GM18873 (cell line): ENCODE data around the gene FGF18.

ENCODE experiments used
- ATAC-seq: cut with Tn5 transposase; IDR thresholded peaks from one replicate; pipeline ENCODE4 v1.9.1; 2021; ENCODE audit warnings: mild to moderate bottlenecking, moderate library complexity, moderate number of reproducible peaks; ENCODE audit not compliant: unreplicated experiment, low FRiP score

Gene FGF18

DNA sequence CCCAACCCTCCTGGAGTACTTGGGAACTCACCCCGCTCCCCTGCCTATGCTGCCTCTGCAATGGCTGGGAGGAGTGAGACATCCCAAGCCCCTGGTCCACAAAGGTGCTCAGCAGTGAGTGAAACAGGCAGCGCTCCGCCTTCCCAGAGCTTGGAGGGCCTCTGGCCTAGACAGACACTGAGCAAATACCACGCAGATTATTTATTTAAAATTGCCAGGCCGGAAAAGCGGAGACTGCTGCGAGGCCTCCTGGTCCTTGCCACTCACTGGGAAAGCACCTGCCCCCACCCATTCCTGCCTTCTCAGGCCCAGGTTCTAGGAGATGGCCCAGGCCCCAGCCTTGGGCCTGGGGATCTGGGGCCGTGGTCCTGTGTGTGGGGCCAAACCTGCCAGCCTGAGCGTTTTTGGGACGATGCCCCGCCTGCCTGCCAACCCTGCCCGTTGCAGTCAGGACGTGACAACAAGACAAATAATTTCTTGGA, 17.4 kb downstream of the FGF18 start:
- ATAC-seq = no peak

GRCh38 chr5:171437286-171437821, 17.9 kb downstream of the FGF18 start:
- no peak for ATAC-seq

DNA sequence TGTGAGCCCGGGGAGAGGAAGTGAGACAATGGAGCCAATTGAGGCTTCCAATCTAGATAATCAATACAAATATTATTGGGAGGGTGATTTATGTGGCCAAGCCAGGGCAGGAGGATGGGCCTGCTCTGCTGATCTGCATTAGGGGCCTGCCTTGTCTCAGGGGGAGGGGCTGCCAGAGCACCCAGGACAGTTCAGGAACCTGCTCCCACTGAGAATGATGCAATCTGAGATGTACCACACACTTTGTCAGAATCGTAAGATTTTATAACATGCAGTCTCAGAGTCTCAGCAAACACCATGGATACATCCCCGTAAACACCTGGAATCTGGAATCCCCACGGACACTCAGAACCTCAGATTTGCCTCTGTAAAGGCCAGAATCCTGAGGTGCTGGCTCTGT, 19.3 kb downstream of the FGF18 start:
- ATAC-seq = no peak

GRCh38 chr5:171441246-171441791, 21.9 kb downstream of the FGF18 start:
- no peak for ATAC-seq

DNA sequence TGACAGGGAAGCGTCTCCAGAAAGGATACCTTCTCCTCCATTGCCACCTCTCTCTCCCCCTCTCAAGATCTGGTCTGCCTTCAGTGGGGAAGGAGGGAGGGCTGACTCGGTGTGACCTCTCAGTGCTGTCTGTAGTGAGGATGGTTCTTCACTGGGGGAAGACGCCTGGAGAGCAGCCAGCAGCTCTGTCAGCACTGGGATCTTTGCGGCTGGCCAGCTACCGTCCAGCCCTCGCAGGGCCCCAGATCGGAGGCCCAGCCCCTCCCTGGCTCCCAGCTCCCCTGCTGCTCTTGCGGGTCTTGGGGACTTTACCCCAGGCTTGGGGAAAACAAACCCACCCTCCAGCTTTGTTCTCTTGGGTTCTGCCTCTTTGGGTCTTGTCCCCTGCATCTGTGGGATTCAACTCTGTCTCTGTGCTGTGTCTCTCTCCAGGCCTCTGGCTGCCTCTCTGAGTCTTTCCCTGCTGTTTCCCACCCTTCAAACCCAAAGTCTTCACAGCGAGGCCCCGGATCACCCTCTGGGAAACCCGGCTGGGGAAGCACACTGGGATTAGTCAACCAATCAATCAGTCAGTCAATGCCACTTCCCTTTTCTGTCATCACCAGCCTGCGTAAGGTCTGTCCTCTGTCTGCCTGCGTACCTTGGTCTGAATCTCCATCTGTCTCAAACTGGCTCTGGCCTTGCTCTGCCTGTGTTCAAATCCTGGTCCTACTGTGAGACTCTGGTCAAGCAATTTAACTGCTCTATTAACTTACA, 23.0 kb downstream of the FGF18 start:
- ATAC-seq = no peak

DNA sequence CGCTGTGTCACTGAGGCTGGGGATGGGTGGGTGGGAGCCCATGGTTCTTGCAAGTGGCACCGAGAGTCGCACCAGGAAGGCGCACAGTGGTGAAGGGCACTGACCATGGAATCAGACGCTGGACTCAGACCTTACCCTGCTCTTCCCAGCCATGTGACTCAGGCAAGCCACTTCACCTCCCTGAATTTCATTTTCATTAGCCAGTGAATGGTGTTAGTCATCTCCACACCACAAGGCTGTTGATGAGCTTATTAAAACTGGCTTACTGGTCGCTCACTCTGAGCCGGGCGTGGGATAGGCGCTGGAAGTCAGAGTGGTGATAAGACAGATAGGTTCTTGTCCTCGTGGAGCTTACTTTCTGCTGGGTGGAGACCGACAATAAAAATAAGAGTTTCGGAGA, 25.1 kb downstream of the FGF18 start:
- ATAC-seq = no peak

DNA sequence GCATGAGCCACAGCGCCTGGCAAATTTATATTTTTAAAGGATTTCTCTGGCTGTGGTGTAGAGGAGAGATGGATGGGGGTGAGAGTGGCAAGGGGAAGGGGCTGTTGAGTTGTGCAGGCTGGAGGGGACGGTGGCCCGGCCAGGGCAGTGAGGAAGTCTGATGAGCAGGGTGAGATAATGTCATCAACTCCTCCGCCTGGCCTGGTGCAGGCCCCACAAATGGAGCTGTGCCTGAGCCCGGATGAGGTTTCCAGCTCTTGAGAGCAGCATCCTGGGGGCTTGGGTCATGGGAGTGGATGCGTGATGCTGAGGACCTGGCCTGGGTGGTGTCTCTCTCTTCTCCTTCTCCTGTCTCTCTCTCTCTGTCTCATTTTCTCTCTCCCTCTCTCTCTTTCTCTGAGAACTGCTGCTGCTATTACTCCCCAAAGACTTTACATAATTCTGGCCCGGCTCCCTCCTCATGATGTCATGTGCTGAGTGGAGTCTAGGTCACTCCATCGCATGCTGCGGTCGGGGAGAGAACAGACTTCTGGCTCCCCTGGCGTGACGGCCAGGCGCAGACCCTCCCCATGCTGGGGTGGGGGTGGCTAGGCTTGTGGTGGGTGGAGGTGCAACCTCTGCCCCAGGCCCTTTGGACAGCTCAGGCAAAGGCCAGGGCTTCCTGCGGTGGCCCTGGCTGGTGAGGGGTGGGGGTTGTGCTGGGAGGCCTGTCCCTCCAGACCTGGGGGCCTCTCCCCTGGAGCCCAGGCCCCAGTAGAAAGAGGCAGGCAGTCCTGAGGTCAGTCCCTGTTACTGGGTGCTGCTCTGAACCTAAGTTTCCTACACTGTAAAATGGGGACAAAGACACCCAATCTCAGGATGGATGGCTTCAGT, 26.4 kb downstream of the FGF18 start:
- ATAC-seq = no peak

DNA sequence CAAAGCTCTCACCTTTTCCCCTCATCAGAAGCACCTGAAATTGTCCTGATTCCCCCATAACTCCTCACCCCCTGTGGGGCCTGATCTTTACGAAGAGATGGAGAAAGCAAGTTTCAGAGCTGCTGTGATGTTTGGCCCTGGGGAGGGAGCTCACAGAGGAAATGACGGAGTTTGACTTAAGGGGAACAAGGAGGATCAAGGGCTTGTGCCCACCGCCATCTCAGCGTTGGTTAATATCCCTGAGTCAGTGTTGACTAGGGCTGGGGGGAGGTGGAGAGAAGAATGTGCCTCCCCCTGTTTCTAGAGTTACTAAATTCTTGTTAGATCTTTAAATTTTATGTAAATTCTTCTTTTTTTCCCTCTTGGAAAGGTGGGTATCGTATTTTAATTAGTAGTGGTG, 27.8 kb downstream of the FGF18 start:
- no peak for ATAC-seq

- ATAC-seq = no peak
These were observed 30.0 kb downstream of the FGF18 start for GRCh38 chr5:171449426-171449825.

GRCh38 chr5:171450423-171451331, 31.2 kb downstream of the FGF18 start:
- ATAC-seq = no peak

DNA sequence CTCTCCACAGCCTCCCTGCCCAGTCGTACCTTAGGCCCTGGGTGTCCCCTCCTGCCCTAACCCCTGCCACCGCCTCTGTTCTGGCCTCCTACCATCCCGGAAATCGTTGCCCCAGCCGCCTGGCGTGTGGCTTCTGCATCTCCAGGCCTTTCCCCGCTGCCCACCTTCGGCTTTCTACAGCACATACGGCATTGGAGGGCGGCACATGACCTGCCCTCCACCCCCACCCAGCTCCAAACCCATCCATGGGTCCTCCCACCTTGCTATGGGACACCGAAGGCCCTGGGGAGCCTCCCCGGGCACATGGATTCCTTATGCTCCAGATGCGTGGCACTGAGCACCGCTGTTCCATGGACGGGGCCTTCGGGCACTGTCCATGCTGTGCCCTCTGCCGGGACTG, 32.0 kb downstream of the FGF18 start:
- ATAC-seq = no peak

DNA sequence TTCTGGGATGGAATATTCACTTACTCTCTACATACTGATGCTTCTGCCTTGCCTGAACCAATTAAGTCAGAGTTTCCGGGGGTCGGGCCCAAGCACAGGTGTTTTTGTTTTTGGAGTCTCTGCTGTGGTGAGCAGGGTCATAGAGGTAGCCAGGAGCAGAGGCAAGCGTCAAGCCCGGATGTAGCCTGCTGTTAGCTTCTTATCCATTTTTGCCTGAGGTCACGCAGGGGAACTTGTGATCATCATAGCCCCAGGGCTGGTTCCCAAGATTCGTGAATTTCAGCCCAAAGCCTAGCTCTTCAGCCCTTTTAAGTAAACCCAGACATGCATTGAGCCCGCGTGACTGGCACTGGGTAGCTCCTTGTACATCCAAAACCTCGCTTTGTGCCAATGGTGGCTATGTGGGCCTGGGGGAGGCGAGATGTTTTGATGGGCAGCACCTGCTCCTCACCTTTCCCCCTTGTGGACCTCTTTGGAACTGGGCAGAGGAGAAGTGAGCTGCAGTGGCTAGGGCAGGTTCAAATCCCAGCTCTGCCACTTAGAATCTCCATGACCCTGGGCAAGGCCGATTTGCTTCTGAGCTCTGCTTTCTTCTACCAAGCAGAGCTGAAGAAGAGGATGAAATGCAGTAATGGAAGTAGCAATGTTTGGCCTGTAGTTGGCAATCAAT, 33.7 kb downstream of the FGF18 start:
- ATAC-seq = no peak

DNA sequence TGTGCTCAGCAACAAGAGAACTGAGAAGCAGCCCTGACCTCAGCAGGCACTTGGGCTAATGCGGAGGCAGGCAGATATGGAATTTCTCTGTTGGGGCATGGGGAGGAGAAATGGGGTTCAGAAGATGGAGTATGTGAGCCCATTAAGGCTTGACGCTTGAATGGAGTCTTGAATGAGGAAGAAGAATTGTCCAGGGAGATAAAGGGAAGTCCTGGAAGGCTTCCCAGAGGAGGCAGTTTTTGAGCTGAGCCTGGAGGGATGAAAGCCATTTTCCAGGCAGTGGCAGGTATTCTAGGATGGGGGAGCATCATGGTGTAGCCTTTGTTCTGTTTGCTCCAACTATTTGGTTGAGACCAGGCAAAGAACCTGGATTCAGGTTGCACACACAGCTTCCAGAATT, 34.5 kb downstream of the FGF18 start:
- ATAC-seq = no peak

DNA sequence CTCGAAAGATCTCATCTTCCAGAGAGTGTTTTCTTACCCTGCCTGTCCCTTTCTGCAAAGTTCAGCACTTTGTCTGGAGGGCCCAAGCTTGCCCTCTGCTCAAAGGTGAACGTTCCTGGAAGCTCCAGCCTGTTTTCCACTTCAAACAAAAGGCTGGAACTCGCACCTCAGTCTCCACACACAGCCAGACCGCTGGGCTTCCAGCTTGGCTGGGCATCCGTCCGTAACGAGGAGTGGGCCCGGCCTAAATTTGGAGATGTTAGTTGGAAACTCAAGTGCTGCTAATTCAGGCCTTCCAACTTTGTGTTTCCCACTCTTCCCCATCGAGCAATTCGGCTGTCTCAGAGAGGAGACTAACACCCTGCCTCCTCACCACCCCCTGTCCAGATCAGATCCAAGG, 35.1 kb downstream of the FGF18 start:
- no peak for ATAC-seq

DNA sequence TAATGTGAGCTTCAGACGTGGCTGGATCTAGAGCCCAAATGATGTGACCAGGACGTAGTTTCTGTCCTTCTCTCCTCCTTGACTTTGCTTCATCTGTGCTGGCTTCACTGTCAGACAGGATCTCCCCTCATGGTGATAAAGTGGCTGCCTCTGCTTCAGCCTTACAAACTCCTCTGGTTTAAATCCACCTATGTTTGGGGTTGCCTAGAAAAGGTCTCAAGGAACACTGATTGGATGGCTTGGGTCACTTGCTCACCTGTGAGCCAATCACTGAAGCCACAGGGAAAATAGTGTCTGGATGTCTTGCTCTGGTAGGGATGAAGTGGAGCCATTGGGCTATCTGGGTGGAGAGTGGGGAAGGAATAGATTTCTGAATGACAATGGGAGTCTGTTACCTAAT, 36.1 kb downstream of the FGF18 start:
- ATAC-seq = no peak

DNA sequence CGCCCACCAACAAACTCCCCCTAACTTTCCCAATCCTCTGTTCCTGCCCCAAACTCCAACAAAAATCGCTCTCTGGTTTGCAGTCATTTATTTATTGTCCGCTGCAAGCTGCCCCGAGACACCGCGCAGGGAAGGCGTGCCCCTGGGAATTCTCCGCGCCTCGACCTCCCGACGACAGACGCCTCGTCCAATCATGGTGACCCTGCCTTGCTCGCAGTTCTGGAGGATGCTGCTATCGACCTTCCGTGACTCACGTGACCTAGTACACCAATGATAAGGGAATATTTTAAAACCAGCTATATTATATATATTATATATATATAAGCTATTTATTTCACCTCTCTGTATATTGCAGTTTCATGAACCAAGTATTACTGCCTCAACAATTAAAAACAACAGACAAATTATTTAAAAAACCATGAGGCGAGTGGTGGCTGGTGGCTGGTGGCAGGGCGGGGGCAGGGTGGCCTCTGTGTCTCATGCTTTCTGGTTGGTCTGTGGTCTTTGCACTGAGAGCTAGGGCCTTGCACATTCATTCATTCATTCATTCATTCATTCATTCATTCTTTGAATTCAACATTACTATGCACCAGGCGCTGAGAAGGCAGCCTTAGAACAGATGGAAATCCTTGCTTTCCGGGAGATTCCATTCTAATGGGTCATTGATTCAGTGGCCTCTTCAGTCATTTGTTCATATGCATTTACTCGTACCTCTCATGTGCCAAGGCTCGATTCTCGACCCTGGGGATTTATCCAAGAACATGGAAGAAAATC, 37.9 kb downstream of the FGF18 start:
- no peak for ATAC-seq

DNA sequence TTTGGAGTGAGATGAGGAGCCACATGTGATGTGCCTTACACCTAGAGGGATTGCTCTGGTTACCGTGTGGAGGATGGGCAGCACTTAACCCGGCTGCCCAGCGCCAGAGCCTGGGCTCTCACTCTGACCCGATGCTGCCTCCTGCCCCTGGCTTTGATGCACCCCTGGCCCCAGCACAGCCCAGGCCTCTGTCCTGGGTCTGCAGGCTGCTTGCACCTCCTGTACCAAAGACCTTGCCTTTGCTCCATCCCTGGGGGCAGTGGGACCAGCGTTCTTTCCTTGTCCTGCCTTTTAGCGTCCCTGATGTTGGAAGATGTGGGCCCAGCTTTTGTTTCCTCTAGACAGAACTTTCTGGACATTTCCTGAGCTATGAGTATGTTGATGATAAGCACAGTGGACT, 40.4 kb downstream of the FGF18 start:
- no peak for ATAC-seq

DNA sequence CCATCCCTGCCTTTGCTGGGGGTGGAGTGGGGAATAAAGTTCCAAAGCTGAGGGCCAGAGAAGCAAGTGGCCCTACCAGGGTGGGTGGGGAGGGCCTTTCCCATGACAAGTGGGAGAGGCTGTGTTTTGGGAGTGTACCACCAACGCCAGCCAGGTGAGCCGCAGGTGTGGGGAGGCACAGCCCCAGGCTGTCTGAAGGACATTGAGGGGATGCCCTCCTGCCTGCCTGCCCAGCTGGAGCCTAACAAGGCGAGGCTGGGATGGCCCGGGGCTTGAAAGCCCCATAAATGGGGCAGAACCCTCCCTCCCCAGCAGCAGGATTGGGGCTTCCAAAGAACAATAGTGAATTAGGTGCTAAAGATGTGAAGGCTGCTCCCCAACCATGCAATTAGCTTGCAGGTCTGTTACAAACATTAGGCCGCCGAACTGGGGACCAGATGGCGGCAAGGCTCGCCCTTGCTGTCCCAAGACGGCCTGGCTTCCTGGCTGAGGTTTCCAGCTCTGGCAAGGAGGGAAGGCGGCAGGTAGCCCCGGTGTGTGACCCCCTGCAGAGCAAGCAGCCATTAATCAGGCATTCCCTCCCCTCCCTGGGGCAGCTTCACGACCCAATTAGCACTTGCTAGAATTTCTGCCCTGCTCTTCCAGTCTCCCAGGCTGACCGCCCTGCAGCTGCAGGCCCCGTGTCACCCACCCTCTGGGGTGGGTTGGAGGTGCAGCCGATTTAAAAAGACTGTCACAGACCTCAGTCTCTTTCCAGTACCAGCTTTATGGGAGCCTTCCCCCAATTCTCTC, 42.9 kb downstream of the FGF18 start:
- ATAC-seq = no peak
